AG04449 (cell line): ENCODE results near the gene ITGA6.
"Not testable (repeated sequence)": the region's sequence is repeated elsewhere in the genome, so short reads cannot be mapped to it uniquely, and the experiment has no call there.

Source experiments
- CTCF ChIA-PET: fragments of 350-600 bp; formaldehyde crosslinking; extraction: SDS; loops from one replicate; lab custom pipeline; 2021; ENCODE audit warnings: antibody characterized with exemption; lab: Yijun Ruan, JAX
- POLR2A ChIA-PET: fragments of 400-600, 350-600 bp; formaldehyde crosslinking; extraction: SDS; loops from one replicate; lab custom pipeline; 2020; ENCODE audit warnings: antibody characterized with exemption, inconsistent platforms; lab: Yijun Ruan, JAX
- DNase-seq: peaks from one replicate; pipeline ENCODE4 v3.0.0-alpha.2; 2010; ENCODE audit warnings: low read depth, low spot score
- H3K4me3 ChIP-seq: 2 replicates; pipeline ENCODE4 v1.5.1; 2011; ENCODE audit warnings: low read depth, mild to moderate bottlenecking, control low read depth, low read length
- TF ChIP-seq, protein P1 (sequence below): IDR thresholded peaks from one replicate; pipeline ENCODE4 v1.5.1; 2011; ENCODE audit warnings: mild to moderate bottlenecking, moderate library complexity, low read length, control low read depth, inconsistent platforms; ENCODE audit not compliant: insufficient read depth; ENCODE audit errors: missing control alignments

ITGA6 gene

DNA sequence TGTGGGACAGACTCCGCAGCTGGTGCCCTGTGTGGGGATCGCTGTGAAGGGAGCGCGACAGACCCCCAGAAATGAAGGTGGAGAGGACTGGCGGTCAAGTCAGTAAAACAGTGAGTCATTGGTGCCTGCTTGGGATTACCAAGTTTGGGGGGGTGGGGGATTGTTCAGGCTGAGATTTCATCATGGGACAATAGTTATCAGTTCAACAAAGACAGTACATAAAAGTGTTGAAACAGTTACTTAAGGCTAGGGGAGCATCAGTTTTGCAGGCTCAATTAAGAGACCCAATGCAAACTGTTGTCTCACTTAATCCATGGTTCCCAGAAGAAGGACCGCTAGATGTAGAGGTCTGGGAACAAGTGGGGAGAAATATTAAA is 86.1 kb downstream of the ITGA6 start:
- ChIA-PET POLR2A (no interaction called here), CTCF (no interaction called here)
- TF ChIP-seq, protein P1, sequence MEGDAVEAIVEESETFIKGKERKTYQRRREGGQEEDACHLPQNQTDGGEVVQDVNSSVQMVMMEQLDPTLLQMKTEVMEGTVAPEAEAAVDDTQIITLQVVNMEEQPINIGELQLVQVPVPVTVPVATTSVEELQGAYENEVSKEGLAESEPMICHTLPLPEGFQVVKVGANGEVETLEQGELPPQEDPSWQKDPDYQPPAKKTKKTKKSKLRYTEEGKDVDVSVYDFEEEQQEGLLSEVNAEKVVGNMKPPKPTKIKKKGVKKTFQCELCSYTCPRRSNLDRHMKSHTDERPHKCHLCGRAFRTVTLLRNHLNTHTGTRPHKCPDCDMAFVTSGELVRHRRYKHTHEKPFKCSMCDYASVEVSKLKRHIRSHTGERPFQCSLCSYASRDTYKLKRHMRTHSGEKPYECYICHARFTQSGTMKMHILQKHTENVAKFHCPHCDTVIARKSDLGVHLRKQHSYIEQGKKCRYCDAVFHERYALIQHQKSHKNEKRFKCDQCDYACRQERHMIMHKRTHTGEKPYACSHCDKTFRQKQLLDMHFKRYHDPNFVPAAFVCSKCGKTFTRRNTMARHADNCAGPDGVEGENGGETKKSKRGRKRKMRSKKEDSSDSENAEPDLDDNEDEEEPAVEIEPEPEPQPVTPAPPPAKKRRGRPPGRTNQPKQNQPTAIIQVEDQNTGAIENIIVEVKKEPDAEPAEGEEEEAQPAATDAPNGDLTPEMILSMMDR, result no peak
- H3K4me3 ChIP-seq, result no peak overlapping the region
- no peak for DNase-seq

DNA sequence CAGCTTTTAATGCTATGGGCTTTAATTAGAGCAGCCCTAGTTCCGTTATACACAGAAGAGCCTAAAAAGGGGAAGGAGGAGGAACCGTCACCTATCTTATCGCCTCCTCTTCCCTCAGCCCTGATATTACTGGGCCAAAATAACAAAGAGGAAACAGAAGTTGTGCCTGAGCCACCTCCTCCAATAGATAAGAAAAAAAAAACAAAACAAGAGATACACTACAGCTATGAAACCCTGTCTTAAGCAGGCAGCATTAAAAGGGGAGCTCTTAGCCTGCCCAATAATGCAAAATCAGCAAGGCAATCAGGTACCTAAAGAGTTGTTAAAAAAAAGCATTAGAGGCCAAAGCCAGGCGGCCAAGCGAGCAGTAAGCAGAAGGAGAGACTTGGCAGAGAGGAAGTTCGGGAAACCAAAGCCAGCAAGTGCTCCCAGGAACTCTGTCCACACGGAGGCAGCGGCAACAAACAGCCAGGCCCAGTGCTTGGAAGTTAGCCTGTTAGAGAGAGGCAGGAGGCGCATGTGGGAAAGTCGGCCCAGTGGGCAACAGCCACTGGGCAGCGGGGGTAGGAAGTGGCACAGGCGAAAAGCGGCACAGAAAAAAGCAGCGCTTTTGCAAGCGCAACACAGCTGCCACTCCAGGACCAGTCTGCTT is 86.7 kb downstream of the ITGA6 start:
- TF ChIP-seq, protein P1, result no peak
- ChIA-PET POLR2A (no interaction called here), CTCF (no interaction called here)
- DNase-seq, result no peak
- no peak overlapping the region for H3K4me3 ChIP-seq

DNA sequence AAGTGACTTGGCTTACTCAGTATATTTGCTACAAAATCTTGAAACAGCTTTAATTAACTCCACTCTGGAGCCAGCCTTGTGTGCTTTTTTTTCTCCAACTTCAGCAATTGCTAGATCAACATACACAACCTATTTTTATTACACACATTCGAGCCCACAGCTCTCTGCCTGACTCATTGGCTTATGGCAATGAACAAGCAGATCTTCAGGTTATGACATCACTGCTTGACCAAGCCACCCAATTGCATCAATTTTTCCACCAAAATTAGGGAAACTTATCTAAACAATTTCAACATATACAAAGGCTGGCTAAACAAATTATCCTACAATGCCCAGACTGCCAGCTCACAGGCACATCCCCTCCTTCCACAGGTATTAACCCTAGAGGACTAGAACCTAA is 88.9 kb downstream of the ITGA6 start:
- CTCF ChIA-PET, result no interaction called here
- DNase-seq, result peak; percentile 58
- TF ChIP-seq, protein P1, result no peak
- H3K4me3 ChIP-seq, result no peak overlapping the region
- POLR2A ChIA-PET, result no interaction called here

DNA sequence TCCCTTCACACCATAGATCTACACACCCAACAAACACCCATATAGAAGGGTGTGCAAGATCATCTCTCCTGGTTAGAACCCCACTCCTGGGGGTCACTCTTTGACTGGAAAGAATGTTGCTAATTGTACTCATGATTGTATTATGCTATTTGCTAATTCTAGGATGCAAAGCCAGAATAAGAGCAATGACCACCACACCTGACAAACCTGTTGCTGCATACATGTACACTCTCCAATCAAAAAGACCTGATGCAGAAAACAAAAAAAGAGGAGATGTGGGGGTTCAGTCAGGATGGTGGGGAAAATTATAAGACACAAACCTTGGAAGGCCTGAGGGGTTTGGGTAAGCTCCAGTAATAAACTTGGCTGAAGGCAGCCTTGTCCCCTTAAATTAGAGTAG is 91.6 kb downstream of the ITGA6 start:
- H3K4me3 ChIP-seq, result no peak overlapping the region
- no peak for DNase-seq
- TF ChIP-seq, protein P1, result no peak
- ChIA-PET CTCF (no interaction called here), POLR2A (no interaction called here)

DNA sequence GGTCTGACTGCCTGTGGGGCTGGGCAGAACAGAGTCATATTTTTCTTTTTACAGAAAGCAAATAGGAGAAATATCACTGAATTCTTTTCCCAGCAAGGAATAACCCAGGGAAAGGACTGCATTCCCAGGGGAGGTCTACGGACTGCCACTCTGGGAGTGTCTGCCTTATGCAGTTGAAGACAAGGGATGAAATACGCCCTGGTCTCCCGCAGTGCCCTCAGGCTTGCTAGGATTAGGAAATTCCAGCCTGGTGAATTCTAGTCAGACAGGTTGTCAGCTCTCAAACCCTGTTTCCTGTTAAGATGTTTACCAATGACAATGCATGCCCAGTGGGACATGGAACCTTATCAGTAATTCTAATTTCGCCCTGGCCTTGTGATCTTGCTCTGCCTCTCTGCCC is 98.2 kb downstream of the ITGA6 start:
- TF ChIP-seq, protein P1, result no peak
- no peak for DNase-seq
- POLR2A ChIA-PET, result no interaction called here
- no peak overlapping the region for H3K4me3 ChIP-seq
- CTCF ChIA-PET, result no interaction called here

DNA sequence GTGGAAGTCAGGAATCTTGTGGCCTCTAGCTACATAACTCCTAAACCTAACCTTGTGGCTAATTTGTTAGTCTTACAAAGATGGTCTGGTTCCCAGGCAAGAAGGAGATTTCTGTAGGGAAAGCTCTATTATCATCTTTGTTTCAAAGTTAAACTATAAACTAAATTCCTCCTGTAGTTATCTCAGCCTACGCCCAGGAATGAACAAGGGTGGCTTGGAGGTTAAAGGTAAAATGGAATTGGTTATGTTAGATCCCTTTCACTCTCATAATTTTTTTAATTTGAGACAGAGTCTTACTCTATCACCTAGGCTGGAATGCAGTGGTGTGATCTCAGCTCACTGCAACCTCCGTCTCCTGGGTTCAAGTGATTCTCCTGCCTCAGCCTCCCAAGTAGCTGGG is 103.9 kb downstream of the ITGA6 start:
- TF ChIP-seq, protein P1, result no peak
- POLR2A ChIA-PET, result no interaction called here
- no peak for DNase-seq
- CTCF ChIA-PET, result no interaction called here
- H3K4me3 ChIP-seq, result no peak overlapping the region

DNA sequence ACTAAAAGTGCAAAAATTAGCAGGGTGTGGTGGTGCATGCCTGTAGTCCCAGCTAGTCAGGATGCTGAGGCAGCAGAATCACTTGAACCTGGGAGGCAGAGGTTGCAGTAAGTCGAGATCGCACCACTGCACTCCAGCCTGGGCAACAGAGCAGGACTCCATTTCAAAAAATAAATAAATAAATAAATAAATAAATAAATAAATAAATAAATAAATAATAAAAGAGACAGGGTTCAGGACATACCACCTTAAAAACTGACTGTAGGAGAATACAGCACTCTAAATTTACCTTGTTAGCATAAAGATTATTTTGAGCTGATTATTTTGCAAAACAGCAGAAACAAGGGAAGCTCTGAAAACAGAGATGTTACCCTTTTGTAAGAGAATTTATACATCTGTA is 105.1 kb downstream of the ITGA6 start:
- H3K4me3 ChIP-seq, CTCF ChIA-PET, DNase-seq, POLR2A ChIA-PET: not testable (repeated sequence)
